H9 (cell line): ENCODE measurements around the gene PDRG1. TPM values are rescaled to one million over a fixed set of nuclear protein-coding genes. Genes with fewer than 3 reads are reported as not detected.

ENCODE experiments used
- DNase-seq: peaks from one replicate; pipeline ENCODE4 v3.0.0-alpha.2; 2017
- H2AFZ ChIP-seq: one replicate; pipeline ENCODE4 v1.6.1; 2013; ENCODE audit warnings: mild to moderate bottlenecking, low read length, control low read depth, moderate library complexity
- H2AK5ac ChIP-seq: 2 replicates; pipeline ENCODE4 v1.6.1; 2013; ENCODE audit warnings: low read length, control low read depth, mixed read lengths; ENCODE audit not compliant: insufficient read length
- H2BK120ac ChIP-seq: one replicate; pipeline ENCODE4 v1.6.1; 2013; ENCODE audit warnings: low read depth, mild to moderate bottlenecking, low read length, control low read depth, inconsistent platforms; ENCODE audit not compliant: poor library complexity, severe bottlenecking
- H2BK12ac ChIP-seq: 2 replicates; pipeline ENCODE4 v1.6.1; 2013; ENCODE audit warnings: low read length, control low read depth, mixed read lengths, low read depth; ENCODE audit not compliant: insufficient read length
- H2BK15ac ChIP-seq: 2 replicates; pipeline ENCODE4 v1.6.1; 2013; ENCODE audit warnings: low read depth, low read length, control low read depth
- H2BK20ac ChIP-seq: one replicate; pipeline ENCODE4 v1.6.1; 2013; ENCODE audit warnings: low read depth, mild to moderate bottlenecking, low read length, control low read depth, inconsistent platforms; ENCODE audit not compliant: poor library complexity, severe bottlenecking
- H2BK5ac ChIP-seq: 2 replicates; pipeline ENCODE4 v1.6.1; 2013; ENCODE audit warnings: low read length, control low read depth, mixed read lengths; ENCODE audit not compliant: insufficient read length
- H3K14ac ChIP-seq: 2 replicates; pipeline ENCODE4 v1.6.1; 2013; ENCODE audit warnings: low read length, control low read depth; ENCODE audit not compliant: insufficient read depth
- H3K18ac ChIP-seq: 2 replicates; pipeline ENCODE4 v1.6.1; 2013; ENCODE audit warnings: low read depth, mild to moderate bottlenecking, mixed read lengths, low read length, control low read depth; ENCODE audit not compliant: insufficient read length
- H3K23ac ChIP-seq: 2 replicates; pipeline ENCODE4 v1.6.1; 2013; ENCODE audit warnings: low read length, control low read depth, mixed read lengths, low read depth; ENCODE audit not compliant: insufficient read length
- H3K23me2 ChIP-seq: 2 replicates; pipeline ENCODE4 v1.6.1; 2013; ENCODE audit warnings: low read depth, mild to moderate bottlenecking, mixed read lengths, low read length, control low read depth; ENCODE audit not compliant: insufficient read length, poor library complexity, severe bottlenecking
- H3K27ac ChIP-seq: 2 replicates; pipeline ENCODE4 v1.5.1; 2013; ENCODE audit warnings: low read length, control low read depth, mixed read lengths, low read depth; ENCODE audit not compliant: insufficient read length
- H3K27me3 ChIP-seq: 2 replicates; pipeline ENCODE4 v1.6.1; 2013; ENCODE audit warnings: low read length, control low read depth, inconsistent platforms; ENCODE audit not compliant: insufficient read depth
- H3K4ac ChIP-seq: 2 replicates; pipeline ENCODE4 v1.6.1; 2013; ENCODE audit warnings: low read depth, mild to moderate bottlenecking, control low read depth, inconsistent platforms, low read length, moderate library complexity
- H3K4me1 ChIP-seq: 2 replicates; pipeline ENCODE4 v1.6.1; 2013; ENCODE audit warnings: low read length, control low read depth, inconsistent platforms; ENCODE audit not compliant: insufficient read depth
- H3K4me2 ChIP-seq: 2 replicates; pipeline ENCODE4 v1.6.1; 2013; ENCODE audit warnings: low read length, control low read depth, mixed read lengths; ENCODE audit not compliant: insufficient read length, insufficient read depth
- H3K56ac ChIP-seq: 2 replicates; pipeline ENCODE4 v1.6.1; 2013; ENCODE audit warnings: low read depth, mild to moderate bottlenecking, mixed read lengths, low read length, control low read depth; ENCODE audit not compliant: insufficient read length
- H3K79me1 ChIP-seq: 2 replicates; pipeline ENCODE4 v1.6.1; 2013; ENCODE audit warnings: low read depth, mild to moderate bottlenecking, moderate library complexity, low read length, control low read depth, inconsistent platforms; ENCODE audit not compliant: insufficient read depth, poor library complexity, severe bottlenecking
- H3K79me2 ChIP-seq: 2 replicates; pipeline ENCODE4 v1.6.1; 2013; ENCODE audit warnings: low read length, control low read depth, inconsistent platforms; ENCODE audit not compliant: insufficient read depth
- H3K9ac ChIP-seq: 2 replicates; pipeline ENCODE4 v1.6.1; 2013; ENCODE audit warnings: low read length, control low read depth, mixed read lengths; ENCODE audit not compliant: insufficient read length; ENCODE audit errors: extremely low read depth
- H3K9me3 ChIP-seq: one replicate; pipeline ENCODE4 v1.6.1; 2013; ENCODE audit warnings: low read depth, low read length, inconsistent platforms; ENCODE audit not compliant: control insufficient read depth
- H3T11ph ChIP-seq: one replicate; pipeline ENCODE4 v1.6.1; 2013; ENCODE audit warnings: mild to moderate bottlenecking, low read length, control low read depth, inconsistent platforms
- H4K20me1 ChIP-seq: one replicate; pipeline ENCODE4 v1.6.1; 2013; ENCODE audit not compliant: control insufficient read depth, insufficient read length, insufficient read depth
- H4K5ac ChIP-seq: 2 replicates; pipeline ENCODE4 v1.6.1; 2013; ENCODE audit warnings: low read depth, mild to moderate bottlenecking, mixed read lengths, low read length, control low read depth; ENCODE audit not compliant: insufficient read length
- H4K8ac ChIP-seq: replicated peaks from 2 replicates; pipeline ENCODE4 v1.6.1; 2013; ENCODE audit warnings: low read length, control low read depth, mixed read lengths, low read depth; ENCODE audit not compliant: insufficient read length
- H4K91ac ChIP-seq: 2 replicates; pipeline ENCODE4 v1.6.1; 2013; ENCODE audit warnings: low read depth, mild to moderate bottlenecking, moderate library complexity, mixed read lengths, low read length, control low read depth; ENCODE audit not compliant: insufficient read length
- H3K27ac Mint-ChIP-seq, 3 experiments: 2 replicates in 2 of 3; 3 replicates in 1 of 3; pipeline ENCODE4 v1.8.0; 2020 to 2021; ENCODE audit warnings: mixed read lengths in 3 of 3, mild to moderate bottlenecking in 1 of 3, moderate library complexity in 1 of 3
- H3K27me3 Mint-ChIP-seq: 2 replicates; pipeline ENCODE4 v1.8.0; 2021; ENCODE audit warnings: low read depth, mild to moderate bottlenecking, moderate library complexity, mixed read lengths
- H3K36me3 Mint-ChIP-seq, 3 experiments: 2 replicates in 2 of 3; 3 replicates in 1 of 3; pipeline ENCODE4 v1.8.0; 2020 to 2021; ENCODE audit warnings: low read depth in 3 of 3, mixed read lengths in 3 of 3; ENCODE audit not compliant: insufficient read depth in 1 of 3
- H3K4me1 Mint-ChIP-seq, 2 experiments: 2 replicates each; pipeline ENCODE4 v1.8.0; 2020; ENCODE audit warnings: mixed read lengths in 2 of 2
- H3K4me3 Mint-ChIP-seq, 2 experiments: 2 replicates in 1 of 2; 3 replicates in 1 of 2; pipeline ENCODE4 v1.8.0; 2020 to 2021; ENCODE audit warnings: mild to moderate bottlenecking in 2 of 2, mixed read lengths in 2 of 2, moderate library complexity in 1 of 2
- H3K9me3 Mint-ChIP-seq, 2 experiments: 2 replicates in 1 of 2; 3 replicates in 1 of 2; pipeline ENCODE4 v1.8.0; 2020; ENCODE audit warnings: mild to moderate bottlenecking in 2 of 2, mixed read lengths in 2 of 2, moderate library complexity in 1 of 2
- CTCF ChIP-seq: fragments of 200-600 bp; sonication (generic); conservative IDR thresholded peaks from 3 replicates; pipeline ENCODE4 v1.8.0; 2021; ENCODE audit warnings: antibody characterized with exemption, mild to moderate bottlenecking
- WGBS: extraction: QIAGEN DNeasy Blood & Tissue Kit; methylation state at CpG from one replicate; pipeline ENCODE4 v1.1.7; 2013; ENCODE audit warnings: missing lambda C conversion rate, low lambda C conversion rate, mixed read lengths; ENCODE audit not compliant: insufficient read length; ENCODE audit errors: extremely low coverage; 5-methylcytosine and 5-hydroxymethylcytosine counted together
- total RNA-seq: library from RNA; stranded (reverse); gene quantifications from 2 replicates; pipeline ENCODE4 v1.2.1, GENCODE V29; 2021

Gene PDRG1
- total RNA-seq, 1 experiment from 2014 or later: 32.2 TPM

- Histone ChIP-seq H2BK15ac (no peak overlapping the region), H3K56ac (no peak overlapping the region), H3K23me2 (no peaks in the 10 kb centered on the region), H2AFZ (no peak overlapping the region), H2AK5ac (no peak overlapping the region), H3K4me2 (no peak overlapping the region), H4K20me1 (no peaks in the 10 kb centered on the region), H3K4me1 (no peaks in the 10 kb centered on the region; the same call in 1 of the 2 replicates), H3K27me3 (no peaks in the 10 kb centered on the region), H2BK120ac (no peak overlapping the region), H3K79me2 (no peaks in the 10 kb centered on the region), H3K4ac (no peak overlapping the region), H2BK12ac (no peak overlapping the region), H3K18ac (no peak overlapping the region), H3K9me3 (no peaks in the 10 kb centered on the region), H3K23ac (no peak overlapping the region), H2BK5ac (no peak overlapping the region), H4K5ac (no peak overlapping the region), H3T11ph (no peak overlapping the region), H3K14ac (no peak overlapping the region), H4K8ac (no peak overlapping the region), H4K91ac (no peak overlapping the region), H3K79me1 (no peaks in the 10 kb centered on the region), H3K27ac (no peak overlapping the region), H3K9ac (no peak overlapping the region), H2BK20ac (no peak overlapping the region)
- H3K27ac Mint-ChIP-seq: no peak overlapping the region
- H3K4me1 Mint-ChIP-seq: peaks cover 12 to 17% of the 10 kb centered on the region in 2 experiments
- WGBS: no CpG with 5 or more reads among the region's 6 CpGs
- DNase-seq: no peak
- peaks cover 6% of the 10 kb centered on the region for H3K27me3 Mint-ChIP-seq
- H3K36me3 Mint-ChIP-seq: no peaks in the 10 kb centered on the region
- no peak overlapping the region for H3K4me3 Mint-ChIP-seq
- TF ChIP-seq CTCF: no peak
- H3K9me3 Mint-ChIP-seq: no peaks in the 10 kb centered on the region; a peak in 1 of 5 replicates
These were observed 28.0 kb upstream of the PDRG1 start for GRCh38 chr20:31979713-31980426.
